Omental fat pad (tissue), 4 donors: ENCODE measurements around the gene CEP290. TPM values are rescaled to one million over a fixed set of nuclear protein-coding genes. Genes with fewer than 3 reads are reported as not detected.

Experiments
- ATAC-seq: fragments of 150-250 bp; one replicate; pipeline ENCODE4 v1.9.1; 2016; ENCODE audit warnings: mild to moderate bottlenecking, moderate library complexity; ENCODE audit not compliant: low FRiP score
- DNase-seq: peaks from one replicate; pipeline ENCODE4 v3.0.0-alpha.2; 2019; ENCODE audit warnings: low spot score
- CTCF ChIP-seq, 3 donors: fragments of 450-650 bp; IDR thresholded peaks; one replicate each; pipeline ENCODE4 v1.5.1; 2016 to 2017; ENCODE audit warnings: antibody characterized with exemption in 3 of 3, mild to moderate bottlenecking in 3 of 3, moderate library complexity in 2 of 3
- total RNA-seq, 4 donors: library from RNA; depleted of rRNA; stranded (reverse); fragments of >200 nt; gene quantifications; one replicate each; pipeline ENCODE4 v1.1.0, GENCODE V29; 2016

Gene CEP290
- total RNA-seq, 4 donors from 2014 or later, result 11.3 to 18.9 (median 14.7) TPM

DNA sequence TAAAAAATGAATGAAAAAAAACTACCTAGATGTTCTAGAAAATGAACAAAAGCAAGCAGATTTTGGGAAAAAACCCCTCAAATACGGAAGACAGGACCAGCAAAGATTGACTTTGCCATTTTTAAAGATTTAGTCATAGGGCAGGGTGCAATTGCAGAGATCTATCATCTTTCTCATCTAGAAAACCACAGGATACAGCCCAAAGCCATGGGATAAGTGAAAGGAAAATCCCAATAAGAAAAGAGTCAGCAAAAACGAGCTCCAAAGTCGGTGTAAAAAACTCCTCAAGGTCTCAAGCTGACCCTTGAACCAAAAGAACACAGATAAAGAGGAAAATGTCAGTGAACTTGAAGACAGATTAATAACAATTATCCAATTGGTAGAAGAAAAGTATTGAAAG is 28.0 kb downstream of the CEP290 start:
- DNase-seq (no peak), ATAC-seq (no peak)
- TF ChIP-seq CTCF (IDR thresholded peaks at IDR 0.05), result no peak

DNA sequence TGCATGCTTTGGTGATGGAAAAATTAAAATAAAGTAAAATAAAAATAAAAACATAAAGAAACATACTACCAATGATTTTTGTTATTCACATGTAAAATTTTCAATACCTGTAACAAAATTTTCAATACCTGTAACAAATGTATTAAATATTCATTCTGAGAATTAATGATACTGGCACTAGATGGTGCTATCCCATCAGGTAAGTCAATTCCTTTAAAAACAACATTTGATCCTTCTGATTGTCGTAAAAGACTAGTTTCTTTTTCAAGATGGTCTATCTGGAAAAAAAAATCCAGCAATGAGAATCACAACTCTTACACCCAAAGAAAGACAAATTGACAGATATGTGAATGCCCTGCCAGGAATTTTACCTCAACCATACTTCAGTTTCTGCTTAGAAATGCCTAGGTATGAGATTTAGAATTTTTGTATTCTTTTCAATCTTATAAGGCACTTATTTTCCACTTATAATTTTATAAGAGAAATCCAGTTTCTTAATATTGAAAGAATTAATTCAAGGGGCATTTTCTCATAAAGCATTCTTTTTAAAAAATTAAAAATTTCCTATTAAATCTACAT is 30.7 kb downstream of the CEP290 start:
- DNase-seq, result no peak
- TF ChIP-seq CTCF (IDR thresholded peaks at IDR 0.05), result no peak
- ATAC-seq, result no peak

- ATAC-seq (no peak), DNase-seq (no peak)
- TF ChIP-seq CTCF (IDR thresholded peaks at IDR 0.05), result no peak
Observed at GRCh38 chr12:88108021-88108420, 33.9 kb downstream of the CEP290 start.

DNA sequence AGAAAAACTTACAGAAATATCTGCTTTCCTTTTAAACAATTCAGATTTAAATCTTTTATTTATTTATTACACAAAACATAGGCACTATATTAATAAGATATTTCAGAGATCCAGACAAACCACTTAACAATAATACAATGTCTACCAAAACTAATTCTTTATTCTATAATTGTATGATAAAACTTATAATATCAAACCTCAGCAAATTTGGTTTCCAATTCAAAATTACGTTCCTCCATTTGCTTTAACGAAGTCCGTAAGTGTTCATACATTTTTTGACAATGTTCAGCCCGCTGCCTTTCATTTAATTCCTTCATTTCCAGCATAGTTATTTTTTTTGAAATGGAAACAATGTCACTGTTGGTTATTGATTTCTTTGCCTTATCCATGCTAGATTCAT is 48.3 kb downstream of the CEP290 start:
- no peak for TF ChIP-seq CTCF (IDR thresholded peaks at IDR 0.05)
- DNase-seq (no peak), ATAC-seq (no peak)

DNA sequence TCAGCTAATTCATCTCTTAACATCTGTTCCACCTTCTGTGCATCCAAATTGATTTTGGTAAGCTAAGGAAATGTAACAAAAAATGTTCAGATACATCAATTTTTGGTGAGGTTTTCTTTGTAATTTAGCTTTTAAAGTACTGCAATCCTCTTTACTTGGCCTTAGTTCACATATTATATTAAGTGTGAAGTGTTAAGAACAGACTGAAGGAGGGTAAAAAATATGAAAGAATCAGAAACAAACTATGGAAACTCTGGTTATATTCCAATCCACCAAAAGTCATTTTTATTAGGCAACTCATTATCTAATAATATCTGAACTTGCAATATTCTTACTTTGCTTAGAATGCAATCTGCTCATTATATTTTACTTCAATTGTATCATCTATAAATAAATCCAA is 49.1 kb downstream of the CEP290 start:
- no peak for TF ChIP-seq CTCF (IDR thresholded peaks at IDR 0.05)
- ATAC-seq (no peak), DNase-seq (no peak)

- no peak for TF ChIP-seq CTCF (IDR thresholded peaks at IDR 0.05)
- ATAC-seq, result no peak
- DNase-seq, result no peak
Observed at GRCh38 chr12:88084210-88084609, 57.7 kb downstream of the CEP290 start.

GRCh38 chr12:88083634-88084033 is 58.3 kb downstream of the CEP290 start:
- DNase-seq (no peak), ATAC-seq (no peak)
- TF ChIP-seq CTCF (IDR thresholded peaks at IDR 0.05), result no peak
